DOHH2 (cell line): Measurements from ENCODE around the gene CDH4.

Experiments
- H3F3A ChIP-seq: fragments of 200-600 bp; sonication (generic), shearing (Covaris generic); 2 replicates; pipeline ENCODE4 v1.6.0; 2016; ENCODE audit warnings: antibody characterized with exemption, mild to moderate bottlenecking; ENCODE audit not compliant: control insufficient read depth, insufficient read depth
- H3K27ac ChIP-seq: fragments of 200-600 bp; sonication (generic); 2 replicates; pipeline ENCODE4 v1.5.1; 2014; ENCODE audit warnings: low read depth, mild to moderate bottlenecking, low read length, moderate library complexity
- H3K27me3 ChIP-seq: fragments of 200-600 bp; sonication (generic); 2 replicates; pipeline ENCODE4 v1.6.1; 2014; ENCODE audit warnings: mild to moderate bottlenecking, low read length, mixed read lengths; ENCODE audit not compliant: control insufficient read depth
- H3K36me3 ChIP-seq: fragments of 200-600 bp; sonication (generic); 2 replicates; pipeline ENCODE4 v1.6.1; 2014; ENCODE audit warnings: mild to moderate bottlenecking, low read length, moderate library complexity, mixed read lengths; ENCODE audit not compliant: control insufficient read depth
- H3K4me1 ChIP-seq: fragments of 200-600 bp; sonication (generic); 2 replicates; pipeline ENCODE4 v1.6.1; 2014; ENCODE audit warnings: mild to moderate bottlenecking, low read length, mixed read lengths; ENCODE audit not compliant: control insufficient read depth
- H3K4me2 ChIP-seq: fragments of 200-600 bp; sonication (generic); 2 replicates; pipeline ENCODE4 v1.6.0; 2014; ENCODE audit warnings: mild to moderate bottlenecking, low read length, moderate library complexity
- H3K4me3 ChIP-seq: fragments of 200-600 bp; sonication (generic); 2 replicates; pipeline ENCODE4 v1.5.1; 2014; ENCODE audit warnings: mild to moderate bottlenecking, low read length, mixed read lengths
- H3K79me2 ChIP-seq: fragments of 200-600 bp; sonication (generic); 2 replicates; pipeline ENCODE4 v1.6.1; 2014; ENCODE audit warnings: mild to moderate bottlenecking, low read length, mixed read lengths; ENCODE audit not compliant: control insufficient read depth
- H3K9me2 ChIP-seq: fragments of 200-600 bp; sonication (generic); replicated peaks from 2 replicates; pipeline ENCODE4 v1.6.1; 2014; ENCODE audit warnings: mild to moderate bottlenecking, low read length, mixed read lengths; ENCODE audit not compliant: control insufficient read depth
- H3K9me3 ChIP-seq: fragments of 200-600 bp; sonication (generic); 2 replicates; pipeline ENCODE4 v1.6.1; 2014; ENCODE audit warnings: antibody characterized with exemption, low read length, mixed read lengths; ENCODE audit not compliant: control insufficient read depth, insufficient read depth
- H4K20me1 ChIP-seq: fragments of 200-600 bp; sonication (generic); 2 replicates; pipeline ENCODE4 v1.6.0; 2014; ENCODE audit warnings: low read depth, mild to moderate bottlenecking, antibody characterized with exemption, low read length, moderate library complexity; ENCODE audit not compliant: control insufficient read depth, insufficient read depth
- CTCF ChIP-seq: fragments of 200-600 bp; sonication (generic); IDR thresholded peaks from one replicate; pipeline ENCODE4 v1.5.1; 2014; ENCODE audit warnings: antibody characterized with exemption, mild to moderate bottlenecking, low read depth, low read length; ENCODE audit not compliant: poor library complexity, severe bottlenecking
- EZH2phosphoT487 ChIP-seq: fragments of 200-600 bp; sonication (generic); IDR thresholded peaks from 2 replicates; pipeline ENCODE4 v1.6.1; 2017; ENCODE audit warnings: borderline replicate concordance, mild to moderate bottlenecking, antibody characterized with exemption, low read length, moderate library complexity, mixed read lengths

The CDH4 gene

DNA sequence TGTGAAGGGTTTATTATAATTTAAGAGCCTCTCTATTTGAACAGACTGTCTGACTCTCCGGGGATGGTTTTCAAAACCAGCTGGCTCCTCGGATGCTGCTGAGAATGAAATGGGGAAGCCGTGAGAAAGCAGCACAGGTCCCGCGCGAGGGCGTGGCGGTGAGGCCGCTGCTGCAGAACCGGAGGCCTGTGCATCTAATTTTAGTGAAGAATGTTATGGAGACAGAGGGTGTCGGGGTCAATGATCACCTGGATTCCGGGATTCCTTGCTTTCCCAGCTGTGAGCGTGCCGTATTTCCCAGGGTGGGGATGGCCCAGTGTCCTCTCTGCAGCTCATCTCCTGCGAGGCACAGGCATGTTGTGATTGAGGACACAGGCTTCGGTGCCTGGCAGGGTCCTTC, 348.0 kb downstream of the CDH4 start:
- H3K9me3 ChIP-seq = peaks cover 4% of the 10 kb centered on the region; the same call in 1 of the 2 replicates
- H3K27ac ChIP-seq = no peak overlapping the region
- no peaks in the 10 kb centered on the region for H3K9me2 ChIP-seq
- no peaks in the 10 kb centered on the region for H4K20me1 ChIP-seq
- TF ChIP-seq EZH2phosphoT487 (no peak), CTCF (no peak)
- no peaks in the 10 kb centered on the region for H3K36me3 ChIP-seq
- no peaks in the 10 kb centered on the region for H3K27me3 ChIP-seq
- H3K79me2 ChIP-seq = no peaks in the 10 kb centered on the region
- H3K4me1 ChIP-seq = no peaks in the 10 kb centered on the region
- no peak overlapping the region for H3K4me2 ChIP-seq
- no peak overlapping the region for H3K4me3 ChIP-seq
- H3F3A ChIP-seq = no peaks in the 10 kb centered on the region

DNA sequence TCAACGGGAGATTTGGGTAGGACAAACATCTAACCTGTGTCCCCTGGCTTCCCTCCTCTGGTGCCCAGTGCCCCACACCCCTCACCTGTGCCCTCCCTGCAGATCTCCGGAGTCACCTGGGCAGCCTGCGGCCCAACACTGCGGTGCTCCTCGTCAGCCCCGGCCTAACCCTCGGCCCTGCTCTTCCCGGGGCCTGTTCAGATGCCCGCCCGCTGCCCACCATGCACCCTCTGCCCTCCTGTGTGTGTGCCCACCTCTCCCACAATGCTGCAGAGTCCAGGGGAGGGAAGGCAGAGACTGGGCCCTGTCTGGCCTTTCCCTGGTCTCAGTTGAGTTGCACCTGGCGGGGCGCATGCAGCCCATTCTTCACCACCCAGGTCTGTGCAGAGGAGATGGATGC, 349.3 kb downstream of the CDH4 start:
- Histone ChIP-seq H3K27ac (no peak overlapping the region), H4K20me1 (no peaks in the 10 kb centered on the region), H3K4me3 (no peak overlapping the region), H3K27me3 (no peaks in the 10 kb centered on the region), H3K9me3 (peaks cover under 1% of the 10 kb centered on the region; the same call in 1 of the 2 replicates), H3K4me2 (no peak overlapping the region), H3K9me2 (no peaks in the 10 kb centered on the region), H3K36me3 (no peaks in the 10 kb centered on the region), H3F3A (no peaks in the 10 kb centered on the region), H3K4me1 (no peaks in the 10 kb centered on the region), H3K79me2 (no peaks in the 10 kb centered on the region)
- no peak for TF ChIP-seq EZH2phosphoT487
- TF ChIP-seq CTCF = no peak

GRCh38 chr20:61601853-61602252, 349.8 kb downstream of the CDH4 start:
- H3K4me2 ChIP-seq = no peak overlapping the region
- H3K9me2 ChIP-seq = no peaks in the 10 kb centered on the region
- H3K9me3 ChIP-seq = no peaks in the 10 kb centered on the region; the same call in 1 of the 2 replicates
- H3K4me1 ChIP-seq = no peaks in the 10 kb centered on the region
- H3K27me3 ChIP-seq = no peaks in the 10 kb centered on the region
- no peak overlapping the region for H3K4me3 ChIP-seq
- no peaks in the 10 kb centered on the region for H3F3A ChIP-seq
- no peaks in the 10 kb centered on the region for H3K79me2 ChIP-seq
- no peaks in the 10 kb centered on the region for H4K20me1 ChIP-seq
- TF ChIP-seq EZH2phosphoT487 (no peak), CTCF (no peak)
- no peak overlapping the region for H3K27ac ChIP-seq
- H3K36me3 ChIP-seq = no peaks in the 10 kb centered on the region
